Endothelial cell of umbilical vein (primary cell): ENCODE results near the gene MEGF11. TPM values are rescaled to one million over a fixed set of nuclear protein-coding genes. Genes with fewer than 3 reads are reported as not detected.

Experiments
- BruUV-seq: library from RNA; stranded (reverse); fragments of 400-500 nt; replicated peaks from 2 replicates; lab custom pipeline; 2021; lab: Mats Ljungman, UMichigan
- CTCF ChIA-PET: fragments of 300-600, 350-600 bp; sonication (Branson Sonifier 250); formaldehyde crosslinking; loops from one replicate; lab custom pipeline; 2021; ENCODE audit warnings: antibody characterized with exemption, inconsistent platforms; lab: Charles Lee
- POLR2A ChIA-PET: fragments of 300-600, 350-600 bp; sonication (Branson Sonifier 250); formaldehyde crosslinking; loops from one replicate; lab custom pipeline; 2021; ENCODE audit warnings: antibody characterized with exemption, inconsistent platforms; lab: Charles Lee
- DNase-seq: peaks from one replicate; pipeline ENCODE4 v3.0.0-alpha.2; 2011; ENCODE audit warnings: low read depth, low spot score
- FAIRE-seq: peaks from 2 replicates; lab custom pipeline; 2011; peaks lifted over from hg19 to GRCh38; lab: Jason Lieb, UNC
- H2AFZ ChIP-seq: 2 replicates; pipeline ENCODE4 v1.6.0; 2012; ENCODE audit warnings: low read depth, low read length, control low read depth, inconsistent platforms
- H3K27ac ChIP-seq: 2 replicates; pipeline ENCODE4 v1.5.1; 2011; ENCODE audit warnings: low read depth, mild to moderate bottlenecking, control low read depth, low read length, moderate library complexity; ENCODE audit not compliant: insufficient read depth
- H3K27me3 ChIP-seq, 2 experiments: 2 replicates each; pipeline versions ENCODE4 v1.6.0 to v1.6.1; 2011; ENCODE audit warnings: low read length in 2 of 2, mixed read lengths in 1 of 2; ENCODE audit not compliant: control insufficient read depth in 2 of 2, insufficient read depth in 2 of 2
- H3K36me3 ChIP-seq, 2 experiments: 2 replicates in 1 of 2; 3 replicates in 1 of 2; pipeline ENCODE4 v1.5.1; 2011; ENCODE audit warnings: low read length in 2 of 2, mild to moderate bottlenecking in 1 of 2, moderate library complexity in 1 of 2; ENCODE audit not compliant: control insufficient read depth in 2 of 2, insufficient read depth in 2 of 2; ENCODE audit errors: extremely low read depth in 1 of 2
- H3K4me1 ChIP-seq: 3 replicates; pipeline ENCODE4 v1.5.1; 2011; ENCODE audit warnings: mild to moderate bottlenecking, low read length; ENCODE audit not compliant: control insufficient read depth, insufficient read depth; ENCODE audit errors: extremely low read depth
- H3K4me2 ChIP-seq: 2 replicates; pipeline ENCODE4 v1.6.1; 2011; ENCODE audit warnings: low read length, control low read depth, mixed read lengths; ENCODE audit not compliant: insufficient read depth
- H3K4me3 ChIP-seq, 3 experiments: fragments of 200-600 bp in 1 of 3; sonication (generic), shearing (Covaris generic) in 1 of 3; replicated peaks in 1 of 3; 2 replicates each; pipeline ENCODE4 v1.5.1; 2011 to 2016; ENCODE audit warnings: control low read depth in 3 of 3, low read length in 3 of 3, mild to moderate bottlenecking in 2 of 3, inconsistent platforms in 1 of 3, low read depth in 1 of 3, moderate library complexity in 1 of 3; ENCODE audit not compliant: insufficient read depth in 1 of 3
- H3K79me2 ChIP-seq: 2 replicates; pipeline ENCODE4 v1.6.0; 2012; ENCODE audit warnings: low read length, inconsistent platforms; ENCODE audit not compliant: control insufficient read depth, insufficient read depth
- H3K9ac ChIP-seq: replicated peaks from 2 replicates; pipeline ENCODE3; 2011; ENCODE audit warnings: low read length, control low read depth; ENCODE audit not compliant: insufficient read depth; ENCODE audit errors: extremely low read depth
- H3K9me1 ChIP-seq: replicated peaks from 3 replicates; pipeline ENCODE4 v1.6.0; 2011; ENCODE audit warnings: mild to moderate bottlenecking, low read length; ENCODE audit not compliant: control insufficient read depth, insufficient read depth; ENCODE audit errors: extremely low read depth
- H3K9me3 ChIP-seq: replicated peaks from 2 replicates; pipeline ENCODE4 v1.5.1; 2012; ENCODE audit warnings: low read length, inconsistent platforms; ENCODE audit not compliant: control insufficient read depth, insufficient read depth
- H4K20me1 ChIP-seq: replicated peaks from 2 replicates; pipeline ENCODE3; 2011; ENCODE audit warnings: mild to moderate bottlenecking, low read length; ENCODE audit not compliant: control insufficient read depth, insufficient read depth; ENCODE audit errors: extremely low read depth
- CTCF ChIP-seq, 2 donors: IDR thresholded peaks; 1 replicate in 1 of 2; 2 replicates in 1 of 2; pipeline ENCODE4 v1.5.1; 2011; ENCODE audit warnings: low read length in 2 of 2, mild to moderate bottlenecking in 2 of 2, moderate library complexity in 2 of 2, control low read depth in 1 of 2, inconsistent platforms in 1 of 2, low read depth in 1 of 2; ENCODE audit not compliant: insufficient read depth in 1 of 2; ENCODE audit errors: extremely low read depth in 1 of 2
- EZH2 ChIP-seq: IDR thresholded peaks from 2 replicates; pipeline ENCODE4 v1.6.1; 2012; ENCODE audit warnings: borderline replicate concordance, low read depth, mild to moderate bottlenecking, moderate library complexity, low read length, inconsistent platforms; ENCODE audit not compliant: severe bottlenecking
- FOS ChIP-seq: IDR thresholded peaks from 2 replicates; pipeline ENCODE4 v1.6.1; 2011; ENCODE audit warnings: mild to moderate bottlenecking, low read length, moderate library complexity, borderline replicate concordance; ENCODE audit not compliant: insufficient read depth
- GATA2 ChIP-seq: IDR thresholded peaks from 2 replicates; pipeline ENCODE4 v1.7.0; 2011; ENCODE audit warnings: low read depth, mild to moderate bottlenecking, moderate library complexity, mixed read lengths, low read length; ENCODE audit not compliant: insufficient read length, insufficient read depth
- JUN ChIP-seq: IDR thresholded peaks from 2 replicates; pipeline ENCODE4 v1.6.1; 2011; ENCODE audit warnings: borderline replicate concordance, low read depth; ENCODE audit not compliant: insufficient read length, insufficient read depth
- MYC ChIP-seq: IDR thresholded peaks from one replicate; pipeline ENCODE4 v1.6.1; 2011; ENCODE audit warnings: mild to moderate bottlenecking, low read depth, low read length
- POLR2A ChIP-seq: IDR thresholded peaks from 2 replicates; pipeline ENCODE4 v1.6.1; 2012; ENCODE audit warnings: low read depth, mild to moderate bottlenecking, control low read depth, low read length
- POLR2AphosphoS5 ChIP-seq: IDR thresholded peaks from 2 replicates; pipeline ENCODE4 v1.6.1; 2012; ENCODE audit warnings: low read depth, mild to moderate bottlenecking, control low read depth, low read length, moderate library complexity; ENCODE audit not compliant: insufficient read depth
- dilution Hi-C: fragments of 300-500 bp; cut with MboI; formaldehyde crosslinking; loops from one replicate; pipeline ENCODE4 v1.15.0; 2019; ENCODE audit warnings: low sequenced_read_pairs; ENCODE audit not compliant: extremely low pct_ligation_motif_present
- intact Hi-C: fragments of 100-400 bp; cut with micrococcal nuclease; formaldehyde crosslinking; loops from one replicate; pipeline ENCODE4 v1.10.0; 2022
- polyA plus RNA-seq, 4 experiments: library from polyadenylated mRNA; depleted of rRNA in 3 of 4; stranded (reverse) in 3 of 4; unstranded in 1 of 4; fragments of >200 nt; gene quantifications; 2 replicates each; pipeline versions ENCODE4 v1.2.1 to v1.2.3, GENCODE V29; 2011 to 2012; ENCODE audit warnings: missing spikeins in 1 of 4
- total RNA-seq: library from RNA; stranded (reverse); gene quantifications from 2 replicates; pipeline ENCODE4 v1.2.3, GENCODE V29; 2021
- TF ChIP-seq, protein P1 (sequence below): IDR thresholded peaks from 2 replicates; pipeline ENCODE4 v1.6.1; 2011; ENCODE audit not compliant: insufficient read depth, insufficient read length

MEGF11 gene
- total and polyA plus RNA-seq, 2 donors (not counting 3 experiments of a cell fraction or from before 2014, with no cell fraction given), result not detected

DNA sequence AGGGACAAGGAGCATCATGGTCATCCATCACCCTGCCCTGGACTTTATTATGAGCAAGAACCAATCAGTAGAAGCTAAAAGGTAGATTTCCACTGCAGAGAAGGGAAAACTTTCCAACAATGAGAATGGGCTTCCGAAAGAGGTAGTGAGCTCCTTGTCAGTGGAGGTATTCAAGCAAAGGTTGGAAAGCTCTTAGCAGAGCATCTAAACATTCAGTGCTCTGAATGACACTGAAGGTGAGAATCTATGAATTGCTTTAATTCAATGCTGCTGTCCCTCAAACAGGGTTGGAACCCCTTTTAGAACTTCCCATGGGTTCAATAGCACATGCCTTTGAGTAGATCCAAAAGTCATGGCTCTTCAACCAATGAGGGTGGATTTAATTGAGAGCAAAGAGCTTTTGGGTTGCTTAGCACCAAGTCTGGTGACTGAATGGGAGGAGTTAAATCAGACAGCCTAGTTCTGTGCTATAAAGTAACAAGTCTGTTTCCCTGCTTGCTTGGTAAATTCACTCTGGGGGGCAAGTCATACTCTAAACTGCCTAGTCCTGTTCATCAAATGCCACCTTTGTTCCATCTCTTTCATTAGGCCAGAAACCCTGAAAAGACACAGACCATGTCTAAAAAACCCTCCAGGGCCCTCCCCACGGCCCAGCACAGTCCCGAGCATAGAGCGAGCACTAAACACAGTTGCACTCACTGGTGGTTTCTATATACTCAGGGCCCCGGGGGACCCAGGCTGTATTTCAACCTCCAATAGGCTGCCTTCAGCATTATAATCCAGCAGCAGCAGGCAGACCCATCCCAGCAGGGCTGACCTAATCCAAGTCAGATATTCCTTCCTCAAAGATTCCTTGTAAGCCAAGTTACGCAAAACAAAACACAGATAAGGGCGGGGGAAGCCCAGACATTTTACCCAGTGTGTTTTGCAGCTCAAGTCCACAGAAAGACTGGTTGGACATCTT, 161.2 kb downstream of the MEGF11 start:
- no TSS peak for BruUV-seq

More for the DNA sequence above, 161.2 kb downstream of the MEGF11 start:
- intact Hi-C loops (no loop called here), dilution Hi-C loops (no loop called here)
- Histone ChIP-seq H3K9ac (no peak overlapping the region), H3K4me1 (no peaks in the 10 kb centered on the region), H3K9me1 (no peaks in the 10 kb centered on the region), H4K20me1 (no peaks in the 10 kb centered on the region), H3K9me3 (no peaks in the 10 kb centered on the region), H3K27me3 (peaks cover 0 to 3% of the 10 kb centered on the region in 2 experiments), H3K27ac (no peak overlapping the region), H3K4me2 (no peak overlapping the region), H3K4me3 (no peak overlapping the region), H2AFZ (no peak overlapping the region), H3K79me2 (no peaks in the 10 kb centered on the region), H3K36me3 (no peaks in the 10 kb centered on the region)
- FAIRE-seq (no peak), DNase-seq (no peak)
- ChIA-PET CTCF (interaction anchor here (0.6 to 1.8 kb wide), 2 partner anchors 10 to 13 kb away, joined by 3 to 6 read pairs; no protein-coding TSS in a partner anchor), POLR2A (no interaction called here)
- no peak for TF ChIP-seq MYC
- TF ChIP-seq, protein P1, sequence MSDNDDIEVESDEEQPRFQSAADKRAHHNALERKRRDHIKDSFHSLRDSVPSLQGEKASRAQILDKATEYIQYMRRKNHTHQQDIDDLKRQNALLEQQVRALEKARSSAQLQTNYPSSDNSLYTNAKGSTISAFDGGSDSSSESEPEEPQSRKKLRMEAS, result no peak
- TF ChIP-seq FOS, result no peak
- TF ChIP-seq EZH2, result no peak
- TF ChIP-seq JUN, result no peak
- no peak for TF ChIP-seq POLR2A
- TF ChIP-seq CTCF (IDR thresholded peaks at IDR 0.05; ENCODE audit: extremely low read depth in 1 of 2, insufficient read depth in 1 of 2, low read depth in 1 of 2, low read length in 2 of 2), result no peak
- TF ChIP-seq POLR2AphosphoS5, result no peak
- TF ChIP-seq GATA2, result no peak
